ENCODE measurements around the gene UPP1.

UPP1 gene

GRCh38 chr7:48085942-48086341 is 3.1 kb upstream of the UPP1 start:
- no peak for DNase-seq (ENCODE audit: low read depth)

- DNase-seq (ENCODE audit: low read depth), result no peak
Observed at GRCh38 chr7:48087349-48087748, 1.7 kb upstream of the UPP1 start.

GRCh38 chr7:48088559-48089045 is 463 bp upstream of the UPP1 start:
- DNase-seq (ENCODE audit: low read depth), result no peak

DNA sequence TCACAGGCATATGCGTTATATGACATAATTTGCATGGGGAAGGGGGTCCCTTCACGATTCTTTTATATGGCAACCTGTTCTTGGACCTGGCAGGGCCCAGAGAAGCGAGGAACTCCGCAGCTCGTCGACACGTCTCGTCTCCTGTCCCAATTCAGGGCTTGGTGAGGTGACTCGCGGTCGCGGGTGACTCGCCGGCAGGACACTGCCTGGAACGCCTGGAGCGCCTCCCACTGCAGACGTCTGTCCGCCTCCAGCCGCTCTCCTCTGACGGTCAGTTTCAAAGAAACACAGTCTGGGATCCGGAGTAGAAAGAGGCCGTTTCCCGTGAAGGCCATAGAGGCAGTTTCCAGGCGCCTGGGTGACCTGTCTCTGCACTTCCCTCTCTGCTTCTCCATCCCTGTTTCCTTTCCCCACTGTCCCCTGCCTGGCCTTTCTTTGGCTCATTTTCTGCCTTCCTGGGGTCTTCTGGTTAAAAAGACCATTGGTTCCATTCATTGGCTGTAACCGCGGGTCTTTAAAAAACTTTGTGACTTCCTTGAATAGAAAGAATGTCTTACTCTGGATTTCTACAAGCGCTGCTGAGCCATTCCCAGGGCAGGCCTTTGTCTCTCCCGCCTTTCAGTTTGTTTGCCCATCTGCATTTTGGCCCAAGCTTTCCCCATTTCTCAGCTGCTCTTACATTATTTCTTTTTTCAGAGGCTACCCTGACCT is 1.2 kb downstream of the UPP1 start:
- no peak for DNase-seq (ENCODE audit: low read depth)

DNA sequence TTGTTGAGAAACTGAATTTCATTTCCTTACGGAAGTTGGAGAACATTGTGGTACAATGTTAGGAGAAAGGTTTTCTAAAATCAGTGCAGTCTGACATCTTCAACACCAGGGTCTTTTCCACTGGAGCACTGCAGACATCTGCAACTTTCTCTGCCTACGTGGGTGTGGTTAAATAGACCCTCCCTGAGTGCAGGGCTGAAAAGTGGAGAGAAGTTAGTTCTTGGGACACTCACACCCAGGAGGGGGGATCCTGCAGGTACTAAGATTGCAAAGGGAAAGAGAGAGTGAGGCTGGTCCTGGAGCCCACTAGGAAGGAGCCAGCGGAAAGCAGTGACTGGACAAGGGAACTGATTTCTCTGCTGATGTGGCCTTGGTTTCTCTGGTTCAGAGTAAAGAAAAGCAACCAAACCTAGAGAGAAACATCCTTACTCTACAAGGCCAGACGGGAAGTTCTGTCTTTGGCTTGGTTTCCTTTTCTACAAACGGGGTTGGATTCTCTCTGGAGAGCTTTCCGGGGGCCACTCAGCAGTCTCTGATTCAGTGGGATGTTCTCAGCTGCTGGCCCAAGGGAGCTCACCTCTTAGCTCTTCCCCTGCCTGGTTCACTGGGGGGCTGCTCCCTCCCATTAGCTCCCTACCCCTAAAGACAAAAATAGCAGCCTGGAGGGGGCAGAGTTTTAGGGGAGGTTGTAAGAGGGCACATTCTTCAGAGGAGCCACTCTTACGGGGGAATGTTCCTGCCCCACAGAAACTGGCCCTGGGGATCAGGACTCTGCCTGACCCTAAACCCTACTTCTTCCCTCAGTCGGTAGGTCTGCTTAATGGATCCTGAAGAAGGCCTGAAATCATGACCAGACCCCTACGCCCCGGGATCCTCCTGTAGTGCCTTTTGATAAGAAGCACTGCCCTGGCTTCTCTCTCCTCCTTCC is 2.7 kb downstream of the UPP1 start:
- no peak for DNase-seq (ENCODE audit: low read depth)

GRCh38 chr7:48094861-48095293 is 5.8 kb downstream of the UPP1 start:
- DNase-seq (ENCODE audit: low read depth), result no peak

DNA sequence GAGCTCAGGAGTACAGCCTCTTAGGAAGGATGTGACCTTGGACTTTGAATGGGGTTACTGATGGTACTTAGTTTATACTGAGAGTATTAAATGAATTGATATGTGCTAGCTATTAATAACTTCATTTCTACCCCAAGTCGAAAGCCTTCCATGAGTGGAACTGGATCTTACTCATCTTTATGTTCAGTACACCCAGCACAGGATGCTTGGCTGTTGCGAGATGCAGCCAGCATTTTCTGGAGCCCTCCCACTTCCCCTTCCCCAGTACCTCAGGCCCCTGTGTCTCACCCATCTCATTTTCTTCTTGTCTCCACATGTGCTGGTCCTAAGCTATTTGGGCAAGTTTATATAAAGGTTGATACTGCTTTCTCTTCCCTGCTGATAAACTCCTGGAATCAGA is 7.2 kb downstream of the UPP1 start:
- DNase-seq (ENCODE audit: low read depth), result no peak

- no peak for DNase-seq (ENCODE audit: low read depth)
Observed at GRCh38 chr7:48097521-48098231, 8.6 kb downstream of the UPP1 start.

DNA sequence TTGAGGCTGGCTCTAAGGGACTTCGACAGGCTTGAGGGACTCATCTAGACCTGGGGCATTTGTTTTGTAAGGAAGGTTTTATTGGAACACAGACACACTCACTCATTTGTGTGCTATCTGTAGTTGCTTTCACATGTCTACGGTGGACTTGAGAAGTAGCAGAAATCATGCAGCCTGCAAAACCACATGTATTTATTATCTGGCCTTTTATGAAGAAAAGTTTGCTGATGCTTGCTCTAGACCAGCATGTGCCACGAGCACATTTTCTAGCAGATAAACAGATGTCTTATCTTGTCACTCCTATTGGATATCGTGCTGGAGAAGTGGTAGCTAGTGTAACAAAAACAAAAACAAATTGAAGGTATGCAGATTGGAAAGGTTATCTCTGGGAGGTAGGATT is 9.8 kb downstream of the UPP1 start:
- no peak for DNase-seq (ENCODE audit: low read depth)

DNA sequence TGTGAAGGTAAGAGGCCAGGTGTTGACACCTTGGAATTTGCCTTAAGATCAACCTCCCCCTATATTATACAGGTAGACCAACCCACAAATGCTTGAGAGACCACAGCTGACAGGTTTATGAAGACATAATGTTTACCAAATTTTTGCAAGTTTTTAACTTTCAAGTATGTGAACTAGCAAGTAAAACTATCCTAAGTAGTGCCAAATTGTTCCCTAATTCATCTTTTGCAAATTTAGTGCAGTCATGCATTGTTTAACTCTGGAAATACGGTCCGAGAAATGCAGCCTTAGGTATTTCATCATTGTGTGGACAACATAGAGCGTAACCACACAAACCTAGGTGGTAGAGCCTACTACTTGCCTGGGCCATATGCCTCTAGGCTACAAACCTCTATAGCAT is 10.7 kb downstream of the UPP1 start:
- no peak for DNase-seq (ENCODE audit: low read depth)

DNA sequence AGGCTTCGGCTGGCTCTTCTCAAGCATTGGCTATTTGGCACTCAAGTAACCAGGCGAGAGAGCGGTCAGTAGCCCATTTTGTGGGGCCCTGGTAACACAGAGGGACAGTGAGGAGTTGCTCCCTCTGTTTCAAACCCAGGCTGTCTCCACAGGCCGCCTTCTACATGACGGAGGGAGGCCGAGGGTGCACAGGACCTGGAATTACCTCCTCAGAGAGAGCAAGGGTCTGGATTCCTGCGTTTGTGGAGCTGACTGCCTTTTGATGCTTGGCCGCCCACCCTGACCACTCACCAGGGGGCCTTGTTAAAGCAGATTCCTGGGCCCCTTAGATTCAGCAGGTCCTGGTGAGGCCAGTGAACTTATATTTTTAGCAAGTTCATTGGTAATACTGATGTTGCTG is 12.3 kb downstream of the UPP1 start:
- DNase-seq (ENCODE audit: low read depth), result no peak

- no peak for DNase-seq (ENCODE audit: low read depth)
Observed at GRCh38 chr7:48101968-48102367, 12.9 kb downstream of the UPP1 start.

DNA sequence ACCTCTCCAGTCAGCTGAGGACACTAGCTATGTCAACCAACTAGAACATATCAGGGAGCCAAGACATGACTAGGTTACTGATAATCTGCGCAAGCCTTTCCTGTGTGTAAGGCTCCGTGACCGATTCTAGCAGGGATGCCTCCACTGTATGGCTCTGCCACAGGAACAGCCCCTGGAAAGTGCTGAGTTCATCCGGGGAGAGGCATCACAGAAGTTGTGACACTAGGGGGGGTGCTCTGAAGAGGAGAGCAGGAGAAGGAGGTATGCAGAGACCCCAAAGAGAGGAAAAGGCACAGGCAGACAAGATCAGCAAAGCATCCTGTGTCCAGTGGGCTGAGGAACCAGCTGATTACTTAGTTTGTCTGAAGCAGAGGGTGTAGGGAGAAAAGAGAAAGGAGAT is 13.5 kb downstream of the UPP1 start:
- no peak for DNase-seq (ENCODE audit: low read depth)

DNA sequence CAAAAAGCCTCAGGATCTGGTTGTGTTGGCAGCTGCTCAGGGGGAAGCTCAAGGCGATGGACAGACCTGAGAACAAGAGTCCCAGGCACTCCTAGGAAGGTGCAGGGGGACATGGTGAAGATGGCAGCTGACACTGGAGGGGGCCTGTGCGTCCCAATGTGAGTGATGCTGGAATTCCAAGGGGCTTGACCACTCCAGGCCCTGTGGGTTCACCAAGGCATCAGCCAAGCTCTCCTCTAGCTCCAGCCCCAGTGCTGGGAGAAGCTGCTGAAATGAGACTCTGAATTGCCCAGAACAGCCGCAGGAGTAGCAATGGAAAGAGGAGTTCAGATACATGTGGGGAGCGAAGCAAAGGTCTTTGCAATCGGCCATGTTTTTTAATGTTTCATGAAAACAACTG is 16.0 kb downstream of the UPP1 start:
- DNase-seq (ENCODE audit: low read depth), result no peak

- DNase-seq (ENCODE audit: low read depth), result no peak
Observed at GRCh38 chr7:48106906-48107659, 18.0 kb downstream of the UPP1 start.

GRCh38 chr7:48107926-48108472 is 18.9 kb downstream of the UPP1 start:
- no peak for DNase-seq (ENCODE audit: low read depth)

- no peak for DNase-seq (ENCODE audit: low read depth)
Observed at GRCh38 chr7:48108959-48109847, 20.1 kb downstream of the UPP1 start.

- peak; percentile 89 for DNase-seq (ENCODE audit: low read depth)
Observed at GRCh38 chr7:48109848-48110663, 21.0 kb downstream of the UPP1 start.

DNA sequence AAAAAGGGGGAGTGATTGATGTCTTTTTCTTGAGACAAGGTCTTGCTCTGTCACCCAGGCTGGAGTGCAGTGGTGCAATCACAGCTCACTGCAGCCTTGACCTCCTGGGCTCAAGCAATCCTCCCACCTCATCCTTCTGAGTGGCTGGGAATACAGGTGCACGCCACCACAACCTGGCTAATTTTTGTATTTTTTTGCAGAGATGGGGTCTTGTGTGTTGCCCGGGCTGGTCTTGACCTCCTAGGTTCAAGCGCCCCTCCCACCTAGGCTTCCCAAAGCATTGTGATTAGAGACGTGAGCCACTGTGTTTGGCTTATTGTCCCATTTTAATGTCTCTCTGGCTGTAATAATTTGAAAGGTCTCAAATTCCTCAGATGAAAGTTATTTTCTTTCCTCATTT is 21.8 kb downstream of the UPP1 start:
- DNase-seq (ENCODE audit: low read depth), result no peak

DNA sequence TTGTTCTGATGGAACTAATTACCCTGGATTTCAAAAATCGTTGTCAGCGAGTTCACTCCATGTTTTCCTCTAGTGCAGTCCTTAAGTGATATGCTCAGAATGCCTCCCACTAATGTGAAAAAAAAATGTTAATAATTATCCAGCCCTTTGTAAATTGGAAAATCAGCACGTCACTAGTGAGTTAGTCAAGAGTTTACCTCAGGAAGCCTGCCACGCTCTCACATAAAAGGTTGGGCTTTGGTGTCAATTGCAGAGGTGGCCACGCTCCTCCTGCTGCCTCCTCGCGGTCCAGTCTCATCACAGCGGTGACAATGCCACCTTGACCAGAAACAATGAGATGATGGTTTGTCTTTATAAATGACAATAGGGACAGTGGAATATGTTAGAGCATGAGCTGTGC is 22.5 kb downstream of the UPP1 start:
- no peak for DNase-seq (ENCODE audit: low read depth)
